ENCODE results near the gene MAP3K8.

MAP3K8 gene

DNA sequence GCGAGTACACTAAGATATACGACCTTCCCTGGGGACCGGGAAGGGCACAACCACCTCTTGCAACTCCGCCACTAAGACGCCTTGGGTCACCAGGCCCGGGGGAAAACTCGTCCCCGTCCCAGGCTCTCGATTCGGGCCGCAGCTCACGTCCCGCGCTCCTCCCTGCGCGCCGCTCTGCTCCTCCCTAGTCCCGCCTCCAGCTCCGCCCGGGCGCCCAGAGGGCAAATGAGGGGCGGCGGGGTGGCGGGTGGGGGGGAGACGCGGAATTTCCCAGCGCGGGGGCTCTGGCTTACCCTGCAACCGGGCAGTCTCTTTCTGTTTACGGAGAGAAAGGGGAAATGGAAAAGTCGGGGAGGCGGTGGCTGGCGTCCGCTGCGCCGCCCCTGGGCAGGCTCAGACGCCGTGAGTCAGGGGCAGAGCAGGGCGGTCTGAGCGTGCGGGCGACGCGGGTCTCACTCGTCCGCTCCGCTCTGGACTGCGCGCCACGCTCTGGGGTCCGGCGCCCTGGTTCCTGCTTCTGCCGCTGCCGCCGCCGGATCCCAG, at the start of gene MAP3K8:
MAP3K8 (plus strand) TSS at position 455 of the 543 bp plus-strand sequence. CDS start 4,755 bp downstream, outside the sequence.
- DNase-seq: peak; percentile 90

DNA sequence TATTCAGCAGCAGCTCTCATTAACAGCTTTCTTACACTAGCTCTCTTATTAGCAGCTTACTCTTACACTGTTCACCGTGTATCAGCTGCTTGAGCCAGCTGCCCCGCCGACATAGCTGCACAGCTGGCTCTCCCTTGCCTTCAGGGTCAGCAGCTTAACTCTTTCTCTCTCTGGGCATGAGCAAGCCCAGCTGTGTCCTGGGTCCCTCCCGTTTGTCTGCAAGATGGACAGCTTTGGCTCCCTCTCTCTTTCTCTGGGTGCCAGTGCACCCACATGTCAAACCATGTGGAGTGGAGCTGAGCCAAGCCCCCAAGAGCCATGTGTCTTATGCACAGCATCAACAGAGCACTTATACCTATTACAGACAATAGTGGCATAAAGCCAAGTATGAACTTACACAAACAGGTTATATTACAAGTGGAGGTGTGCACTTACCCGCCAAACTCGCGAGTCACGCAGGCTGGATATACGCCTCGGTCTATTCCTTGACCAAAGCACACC, 49.2 kb upstream of the MAP3K8 start:
- no peak for DNase-seq

DNA sequence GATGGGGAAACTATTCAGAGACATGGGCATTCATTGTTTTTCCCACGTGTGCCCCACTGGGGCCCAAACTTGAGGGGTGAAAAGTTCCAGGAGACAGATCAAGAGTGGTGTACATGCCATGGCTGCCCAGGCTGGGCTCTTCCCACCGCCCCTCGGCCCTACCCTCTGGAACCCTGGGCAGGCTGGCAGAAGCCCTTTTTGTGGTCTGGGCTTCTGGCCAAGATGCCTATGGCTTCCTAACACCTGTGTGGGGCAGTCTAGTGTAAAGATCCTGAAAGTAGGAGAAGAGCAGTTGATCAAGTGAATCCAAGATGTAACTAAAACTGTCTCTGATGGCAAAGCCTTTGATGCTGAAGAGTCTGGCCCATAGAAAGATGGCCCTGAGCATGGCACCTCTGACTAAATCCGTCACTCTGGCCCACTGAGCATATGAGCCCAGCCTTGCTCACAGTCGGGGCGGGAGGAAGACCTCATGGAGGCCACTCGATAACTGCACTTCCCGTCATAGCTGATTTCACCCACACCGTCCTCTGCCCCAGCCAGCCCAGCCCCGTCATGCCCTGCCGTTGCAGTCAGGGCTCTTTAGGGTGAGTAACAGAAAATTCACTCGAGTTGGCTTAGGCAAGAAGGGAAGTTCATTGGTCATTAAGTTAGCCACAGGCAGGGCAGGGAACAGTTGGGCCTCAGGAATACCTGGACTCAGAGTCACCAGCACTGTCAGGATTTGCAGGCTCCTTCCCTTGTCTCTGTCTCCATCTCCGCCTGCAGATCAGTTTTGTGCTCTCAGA, 47.0 kb upstream of the MAP3K8 start:
- DNase-seq: no peak

DNA sequence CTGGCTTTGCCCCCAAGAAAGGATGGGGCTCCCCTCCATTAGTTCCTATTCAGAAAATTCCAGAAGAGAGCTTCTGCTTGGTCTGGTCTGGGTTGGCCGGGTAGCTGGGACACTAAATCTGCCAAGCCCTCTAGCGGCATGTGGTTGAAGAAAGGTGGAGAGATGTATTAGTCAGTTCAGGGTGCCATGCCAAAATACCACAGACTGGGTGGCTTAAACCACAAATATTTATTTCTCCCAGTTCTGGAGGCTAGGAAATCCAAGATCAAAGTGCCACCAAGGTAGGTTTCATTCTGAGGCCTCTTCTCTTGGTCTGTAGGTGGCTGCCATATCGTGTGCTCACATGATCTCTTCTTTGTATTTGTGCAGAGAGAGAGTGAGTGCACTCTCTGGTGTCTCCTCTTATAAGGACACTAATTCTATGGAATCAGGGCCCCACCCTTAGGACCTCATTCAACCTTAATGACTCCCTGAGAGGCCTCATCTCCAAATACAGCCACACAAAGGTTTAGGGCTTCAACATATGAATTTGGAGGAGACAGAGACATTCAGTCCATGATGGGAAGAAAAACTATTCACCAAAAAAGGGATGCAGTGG, 46.2 kb upstream of the MAP3K8 start:
- DNase-seq: no peak

DNA sequence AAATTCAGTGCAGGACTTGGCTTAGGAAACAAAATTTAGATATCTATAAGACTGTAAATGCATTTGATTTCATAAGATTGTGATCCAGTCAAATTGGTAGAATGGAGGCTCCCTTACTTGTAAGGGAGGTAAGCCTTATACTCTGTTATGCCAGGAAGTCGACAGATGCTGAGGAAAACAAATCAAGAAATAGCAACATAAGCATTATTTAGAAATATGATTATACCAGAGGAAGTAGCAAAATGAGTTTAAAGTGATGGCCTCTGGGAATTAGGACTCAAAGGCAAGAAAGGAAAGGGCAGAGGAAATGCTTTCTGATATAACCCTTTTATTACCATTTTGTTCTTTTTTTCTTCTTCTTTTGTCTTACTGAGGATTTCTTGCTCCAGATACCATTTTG, 44.4 kb upstream of the MAP3K8 start:
- DNase-seq: no peak

DNA sequence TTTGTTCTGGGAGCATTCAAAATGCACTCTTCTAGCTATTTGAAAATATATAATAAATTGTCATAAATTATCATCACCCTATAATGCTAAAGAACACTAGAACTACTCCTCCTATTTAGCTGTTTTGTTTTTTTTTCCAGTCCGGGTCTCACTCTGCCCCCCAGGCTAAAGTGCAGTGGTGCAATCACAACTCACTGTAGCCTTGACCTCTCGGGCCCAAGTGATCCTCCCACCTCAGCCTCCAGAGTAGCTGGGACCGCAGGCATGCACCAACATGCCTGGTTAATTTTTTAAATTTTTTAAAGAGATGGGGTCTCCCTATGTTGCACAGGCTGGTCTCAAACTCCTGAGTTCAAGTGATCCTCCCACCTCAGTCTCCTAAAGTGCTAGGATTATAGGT, 43.8 kb upstream of the MAP3K8 start:
- DNase-seq: no peak

DNA sequence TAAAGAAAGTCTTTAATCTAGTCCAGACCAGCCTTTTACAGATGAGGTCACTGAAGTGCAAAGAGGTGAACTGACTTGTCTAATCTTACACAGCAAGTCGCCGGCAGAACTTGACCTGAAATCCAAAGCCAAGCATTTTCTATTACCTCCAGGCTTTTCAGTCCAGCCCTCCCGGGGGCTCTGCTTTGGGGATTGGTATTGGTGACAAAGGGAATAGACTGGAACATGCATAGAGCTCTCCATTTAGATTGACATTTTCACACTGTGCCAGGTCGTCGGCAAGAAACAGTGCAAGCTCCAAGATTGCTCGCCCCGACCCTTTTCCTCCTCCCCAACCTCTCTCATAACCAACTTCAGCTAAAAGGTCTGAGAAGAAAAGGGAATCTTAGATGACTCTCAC, 42.7 kb upstream of the MAP3K8 start:
- no peak for DNase-seq

DNA sequence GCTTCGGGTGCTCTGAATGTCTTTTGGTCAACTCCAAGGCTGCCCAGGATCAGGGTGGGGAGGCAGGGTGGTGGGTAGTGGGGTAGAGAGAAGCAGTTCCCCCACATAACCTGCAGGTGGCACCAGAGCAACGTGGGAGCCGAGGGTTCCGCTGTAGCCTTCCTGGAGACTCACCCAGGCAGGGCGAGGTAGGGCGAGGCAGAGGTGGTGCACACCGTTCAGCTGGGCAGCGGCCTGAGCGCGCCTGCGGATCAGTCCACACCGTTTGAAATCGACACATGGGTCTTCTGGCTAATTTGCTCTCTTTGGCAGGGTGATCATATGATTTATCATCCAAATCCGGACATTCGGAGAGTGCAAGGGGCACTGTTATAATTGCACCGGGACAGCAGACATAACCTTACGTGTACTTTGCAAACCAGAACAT, 41.4 kb upstream of the MAP3K8 start:
- DNase-seq: peak; percentile 76

DNA sequence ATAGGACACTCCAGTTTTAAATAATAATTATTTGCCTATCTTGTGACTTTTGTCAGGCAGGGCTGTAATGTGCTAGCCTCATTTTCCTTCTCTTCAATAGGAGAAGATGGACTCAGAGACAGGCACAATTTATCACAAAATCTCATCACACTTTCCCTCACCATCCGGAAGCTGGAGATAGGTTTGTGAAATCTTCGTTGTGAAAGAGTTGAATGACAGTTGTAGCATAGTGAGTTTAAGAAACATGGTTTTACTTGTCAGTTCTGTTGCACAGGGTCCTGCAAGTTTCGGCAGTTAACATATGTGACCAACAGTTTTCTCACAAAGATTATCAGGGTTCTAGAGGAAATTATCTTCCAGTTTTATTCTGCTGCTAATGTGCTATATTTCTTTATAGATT, 37.7 kb upstream of the MAP3K8 start:
- DNase-seq: no peak

DNA sequence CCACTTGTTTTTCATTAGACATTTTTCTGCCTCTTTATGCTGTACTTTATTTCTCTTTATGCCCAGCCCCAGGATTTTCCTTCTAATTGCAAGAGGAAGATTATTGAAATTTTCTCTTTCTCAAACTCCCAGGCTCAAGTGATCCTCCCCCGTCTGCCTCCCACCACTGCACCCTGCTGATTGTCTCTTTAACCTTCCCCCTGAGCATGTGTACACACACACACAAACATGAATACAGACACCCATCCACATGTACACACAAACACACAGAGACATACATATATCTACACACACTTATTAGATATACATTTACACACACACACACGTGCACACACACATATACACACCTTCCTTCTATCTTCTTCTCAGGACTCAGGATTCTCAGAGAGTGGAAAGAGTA, 37.3 kb upstream of the MAP3K8 start:
- no peak for DNase-seq

DNA sequence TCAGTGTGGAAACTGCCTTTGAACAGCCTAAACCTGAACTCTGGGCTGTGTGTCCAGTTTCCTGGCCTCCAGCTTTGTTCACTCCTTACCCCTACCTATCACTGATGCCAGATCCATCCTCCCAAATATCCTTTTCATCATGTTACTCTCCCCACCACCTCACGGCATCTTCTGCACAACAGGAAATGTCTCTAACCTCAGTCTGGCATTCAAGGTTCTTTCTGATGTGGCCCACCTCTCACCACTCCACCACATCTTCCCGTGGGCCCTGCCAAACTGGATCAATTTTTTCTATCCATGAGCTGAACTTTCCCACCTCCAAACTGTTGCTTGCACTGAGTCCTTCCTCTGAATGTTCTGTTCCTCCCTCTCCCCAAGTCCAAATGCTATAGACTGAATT, 35.8 kb upstream of the MAP3K8 start:
- peak; percentile 13 for DNase-seq

DNA sequence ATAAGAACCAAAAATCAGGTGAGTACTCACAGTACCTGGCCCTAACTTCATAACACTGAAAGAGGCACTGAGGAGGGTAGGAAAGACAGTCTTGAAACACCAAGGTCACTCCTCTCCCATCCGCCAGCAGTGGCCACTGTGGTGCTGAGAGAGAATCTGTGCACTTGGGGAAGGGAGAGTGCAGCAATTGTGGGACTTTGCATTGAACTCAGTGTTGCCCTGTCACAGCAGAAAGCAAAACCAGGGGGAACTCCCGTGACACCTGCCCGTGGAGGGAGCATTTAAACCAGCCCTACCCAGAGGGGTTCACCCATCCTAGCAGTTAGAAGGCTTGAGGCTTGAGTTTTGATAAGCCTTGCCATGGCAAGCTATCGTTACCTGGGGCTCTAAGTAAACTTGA, 35.2 kb upstream of the MAP3K8 start:
- no peak for DNase-seq

DNA sequence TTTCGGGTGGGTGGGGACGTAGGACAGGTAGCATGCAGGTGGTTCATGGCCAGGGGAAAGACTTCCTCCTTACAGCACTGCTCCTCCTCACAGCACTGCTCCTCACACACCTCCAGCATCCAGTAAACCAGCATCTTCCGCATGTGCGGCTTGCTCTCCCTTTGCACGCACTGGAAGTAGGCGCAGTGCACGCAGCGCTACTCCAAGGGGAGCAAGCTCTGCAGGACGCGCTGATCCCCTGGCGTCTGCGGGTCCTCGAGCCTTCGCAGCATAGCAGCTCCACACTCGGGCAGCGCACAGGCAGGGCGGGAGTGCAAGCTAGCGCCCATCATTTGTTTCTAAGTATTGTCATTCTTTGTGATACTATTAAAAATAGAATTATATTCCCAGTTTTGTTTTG, 30.5 kb upstream of the MAP3K8 start:
- no peak for DNase-seq

DNA sequence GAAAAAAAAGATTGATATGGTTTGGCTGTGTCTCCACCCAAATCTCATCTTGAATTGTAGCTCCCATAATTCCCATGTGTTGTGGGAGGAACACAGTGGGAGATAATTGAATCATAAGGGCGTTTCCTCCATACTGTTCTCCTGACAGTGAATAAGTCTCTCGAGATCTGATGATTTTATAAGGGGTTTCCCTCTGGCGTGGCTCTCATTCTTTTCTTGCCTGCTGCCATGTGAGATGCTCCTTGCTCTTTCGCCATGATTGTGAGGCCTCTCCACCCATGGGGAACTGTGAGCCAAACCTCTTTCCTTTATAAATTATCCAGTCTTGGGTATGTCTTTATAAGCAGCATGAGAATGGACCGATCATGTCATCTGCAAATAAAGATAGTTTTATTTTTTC, 29.4 kb upstream of the MAP3K8 start:
- no peak for DNase-seq

DNA sequence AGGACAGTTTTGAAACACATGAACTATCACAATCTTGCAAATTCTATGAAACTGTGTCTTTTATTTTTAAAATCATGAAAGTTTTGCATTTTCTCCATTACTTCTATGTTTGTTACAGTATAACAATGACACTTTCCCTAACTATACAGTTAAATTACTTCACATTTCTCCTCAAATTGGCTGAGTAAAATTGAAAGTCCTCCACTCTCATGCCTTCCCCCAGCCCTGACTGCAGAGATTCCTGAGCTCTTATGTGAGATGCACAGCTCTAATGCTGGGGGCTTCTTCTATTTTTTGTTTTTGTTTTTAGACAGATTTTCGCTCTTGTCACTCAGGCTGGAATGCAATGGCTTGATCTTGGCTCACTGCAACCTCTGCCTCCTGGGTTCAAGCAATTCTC, 22.7 kb upstream of the MAP3K8 start:
- DNase-seq: no peak

DNA sequence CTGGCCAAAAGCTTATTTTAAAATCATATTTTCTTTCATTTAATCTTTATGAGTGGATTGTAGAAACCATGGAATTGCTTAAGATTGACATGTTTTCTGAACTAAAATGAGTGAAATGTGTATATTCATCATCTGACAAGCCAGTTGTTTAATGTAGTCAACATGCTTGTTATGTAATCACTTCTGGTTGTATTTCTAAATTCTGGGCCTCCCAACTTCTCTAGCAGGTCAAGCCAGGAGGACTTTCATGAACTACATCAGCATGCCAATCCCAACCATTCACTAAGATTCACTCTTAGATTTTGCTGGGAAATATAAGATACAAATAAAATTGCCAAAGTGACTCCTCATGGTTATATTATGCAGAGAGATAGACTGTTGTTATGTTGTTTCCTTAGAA, 21.1 kb upstream of the MAP3K8 start:
- DNase-seq: no peak

DNA sequence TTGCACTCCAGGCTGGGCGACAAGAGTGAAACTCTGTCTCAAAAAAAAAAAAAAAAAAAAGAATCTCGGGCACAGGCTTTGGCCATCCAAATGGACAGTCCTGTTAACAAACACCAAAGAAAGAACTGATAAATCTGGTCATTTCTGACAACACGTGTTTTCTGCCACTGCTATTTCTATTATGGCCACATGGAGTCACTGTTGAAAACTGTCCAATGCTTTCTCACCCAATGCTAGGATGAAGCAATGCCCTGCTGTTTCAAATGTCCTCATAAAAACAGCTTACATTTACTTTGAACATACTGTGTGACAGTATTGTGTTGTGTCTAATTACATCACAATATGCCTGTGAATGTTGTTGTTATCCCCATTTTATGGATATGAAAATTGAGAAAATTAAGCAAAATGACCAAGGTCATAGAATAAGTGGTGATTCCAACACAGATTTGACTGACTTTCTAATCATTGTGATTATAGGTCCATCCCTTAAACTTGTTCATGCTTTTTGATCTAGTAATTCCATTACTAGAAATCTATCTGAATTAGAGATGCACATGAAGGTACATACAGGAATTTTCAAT, 19.9 kb upstream of the MAP3K8 start:
- peak; percentile 74 for DNase-seq

DNA sequence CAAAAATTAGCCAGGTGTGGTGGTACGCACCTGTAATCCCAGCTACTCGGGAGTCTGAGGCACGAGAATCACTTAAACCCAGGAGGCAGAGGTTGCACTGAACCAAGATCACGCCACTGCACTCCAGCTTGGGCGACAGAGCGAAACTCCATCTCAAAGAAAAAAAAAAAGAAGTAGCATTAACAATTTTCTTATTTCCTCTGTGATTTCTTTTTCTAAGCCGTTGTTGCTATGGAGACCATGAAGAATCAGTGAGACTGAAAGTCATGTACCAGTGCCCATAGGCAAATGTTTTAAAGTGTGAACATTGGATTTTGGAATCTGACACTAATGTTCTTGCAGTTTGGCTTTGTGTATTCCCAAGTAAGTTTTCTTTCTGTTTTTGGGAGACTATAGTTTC, 18.4 kb upstream of the MAP3K8 start:
- DNase-seq: no peak

DNA sequence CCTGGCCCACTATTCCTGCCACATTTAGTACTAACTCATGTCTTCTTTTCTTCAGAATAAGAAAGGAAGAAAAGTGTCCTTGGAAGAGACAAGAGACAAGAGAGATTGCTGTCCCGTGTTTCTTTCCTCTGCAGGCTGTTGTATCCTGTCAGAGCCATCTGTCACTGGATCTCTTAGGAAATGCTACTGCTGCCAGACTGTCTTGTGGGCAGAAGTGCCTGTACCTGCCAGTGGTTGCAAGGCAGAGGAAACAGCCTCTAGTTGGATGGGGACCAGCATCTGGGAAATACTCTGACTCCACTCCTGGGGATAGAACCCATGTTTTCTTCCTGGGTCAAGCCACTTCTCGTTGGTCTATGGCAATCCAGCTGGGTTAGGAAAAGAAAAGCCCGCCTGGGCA, 16.7 kb upstream of the MAP3K8 start:
- no peak for DNase-seq

DNA sequence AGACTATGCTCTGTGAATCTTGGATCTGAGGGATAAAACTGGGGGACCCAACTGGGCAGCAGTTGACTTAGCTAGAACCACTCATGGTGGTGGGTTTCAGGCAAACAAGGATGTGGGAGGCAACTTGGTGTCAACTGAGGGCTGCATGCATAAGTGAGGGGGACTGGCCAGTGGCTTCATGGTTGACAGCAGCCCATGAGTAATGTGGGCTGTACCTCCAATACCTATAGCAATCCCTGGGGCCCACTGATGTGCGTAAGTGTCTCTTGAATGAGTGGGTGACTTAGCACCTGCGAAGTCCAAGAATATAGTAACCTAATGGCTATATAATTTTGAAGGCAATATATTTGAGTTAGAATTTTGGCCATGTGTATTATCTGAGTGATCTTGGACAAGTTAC, 13.7 kb upstream of the MAP3K8 start:
- no peak for DNase-seq

DNA sequence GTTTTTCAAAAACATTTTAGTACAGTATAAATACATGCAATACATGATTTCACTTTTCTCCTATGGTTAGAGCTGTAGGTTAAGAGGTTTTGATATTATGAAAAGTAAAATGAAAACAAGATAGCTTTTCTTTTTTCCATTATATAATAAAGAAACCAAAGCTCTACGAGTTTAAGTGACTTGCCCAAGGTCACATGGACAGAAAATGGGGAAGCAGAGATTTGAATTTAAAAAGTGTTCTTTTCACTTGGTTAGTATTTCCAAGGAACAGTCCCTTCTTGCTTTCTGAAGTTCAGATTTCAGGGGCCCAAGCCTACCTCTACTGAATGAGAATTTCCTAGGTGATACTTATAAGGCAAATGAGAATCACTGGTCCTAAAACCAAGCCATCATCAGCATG, 13.2 kb upstream of the MAP3K8 start:
- no peak for DNase-seq

DNA sequence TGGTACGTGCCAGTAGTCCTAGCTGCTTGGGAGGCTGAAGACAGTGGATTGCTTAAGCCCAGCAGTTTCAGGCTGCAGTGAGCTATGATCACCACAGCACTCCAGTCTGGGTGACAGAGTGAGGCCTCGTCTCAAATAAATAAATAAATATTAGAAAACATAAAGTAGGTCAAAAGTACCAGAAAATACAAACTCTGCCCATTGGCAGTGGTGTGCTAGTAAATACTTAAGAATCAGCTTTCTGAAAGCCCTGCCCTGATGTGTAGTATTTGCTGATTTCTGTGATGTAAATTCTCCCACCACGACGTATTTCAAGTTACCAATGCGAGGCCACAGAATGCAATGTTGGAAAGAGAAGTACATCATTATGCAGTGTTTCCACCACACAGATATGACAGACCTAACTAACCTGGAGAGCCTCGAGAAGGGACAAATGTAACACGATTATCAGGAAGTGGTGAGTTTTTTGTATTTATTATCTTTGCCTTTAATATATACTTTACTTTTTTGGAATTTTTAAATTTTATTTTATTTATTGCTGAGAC, 11.8 kb upstream of the MAP3K8 start:
- DNase-seq: no peak

DNA sequence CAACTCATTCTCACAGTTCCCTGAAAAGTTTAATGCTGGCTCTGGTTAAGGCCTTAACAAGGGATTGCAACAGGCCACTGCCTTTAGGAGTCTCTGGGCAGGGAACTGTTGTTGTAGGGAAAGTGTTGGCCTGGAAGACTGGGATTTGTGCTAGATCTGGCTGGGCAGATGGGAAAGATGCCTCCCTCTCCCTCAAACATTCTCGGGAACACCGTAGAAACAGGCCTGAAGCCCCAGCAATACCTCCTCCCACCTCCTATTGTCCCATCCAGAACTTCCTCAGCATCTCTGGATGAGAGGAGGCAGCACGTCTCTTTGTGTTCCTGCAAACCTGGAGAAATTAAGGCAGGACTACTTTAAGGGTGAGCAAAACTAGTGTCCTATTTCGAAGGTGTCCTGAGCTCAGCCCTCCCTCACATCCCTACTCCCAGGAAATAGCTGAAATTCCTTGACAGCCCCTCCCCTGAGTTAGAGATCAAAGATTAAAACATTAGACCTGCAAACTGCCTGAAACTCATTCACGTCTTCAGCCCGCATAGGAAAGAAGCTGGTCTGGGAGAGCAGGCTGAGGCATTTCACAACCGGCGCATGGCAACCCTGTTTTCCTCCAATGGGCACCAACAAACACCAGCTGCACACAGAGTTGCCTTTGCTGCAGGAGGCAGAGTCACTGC, 10.9 kb upstream of the MAP3K8 start:
- no peak for DNase-seq

Data from CD4-positive, alpha-beta T cell treated with Interleukin-17A for 1 hour (primary cell).